ENCODE results near the gene MISP. TPM values are rescaled to one million over a fixed set of nuclear protein-coding genes. Genes with fewer than 3 reads are reported as not detected.

Gene MISP
- total RNA-seq, 4 donors from 2014 or later = not detected

DNA sequence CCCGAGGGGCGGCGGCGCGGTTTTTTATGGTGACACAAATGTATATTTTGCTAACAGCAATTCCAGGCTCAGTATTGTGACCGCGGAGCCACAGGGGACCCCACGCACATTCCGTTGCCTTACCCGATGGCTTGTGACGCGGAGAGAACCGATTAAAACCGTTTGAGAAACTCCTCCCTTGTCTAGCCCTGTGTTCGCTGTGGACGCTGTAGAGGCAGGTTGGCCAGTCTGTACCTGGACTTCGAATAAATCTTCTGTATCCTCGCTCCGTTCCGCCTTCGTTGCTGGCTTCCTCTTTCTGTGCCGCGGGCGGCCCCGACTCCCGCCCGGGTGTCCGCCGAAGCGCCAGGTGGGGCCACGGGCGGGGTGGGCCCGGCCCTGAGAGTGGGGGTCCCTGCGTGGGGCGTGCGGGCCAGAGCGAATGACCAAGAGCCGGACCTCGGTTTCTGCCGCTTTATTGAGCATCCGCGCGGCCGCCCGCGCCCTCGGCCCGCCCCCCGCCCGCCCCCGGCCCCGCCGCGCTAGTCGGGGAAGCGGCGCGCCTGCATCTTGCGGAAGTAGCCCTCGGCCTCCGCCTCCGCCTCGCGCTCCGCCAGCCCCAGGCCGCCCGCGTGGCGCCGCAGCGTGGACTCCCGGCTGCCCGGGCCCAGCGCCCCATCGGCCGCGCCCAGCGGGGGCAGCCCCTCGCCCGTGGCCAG is 61.3 kb downstream of the MISP start:
- TF ChIP-seq, protein P1, sequence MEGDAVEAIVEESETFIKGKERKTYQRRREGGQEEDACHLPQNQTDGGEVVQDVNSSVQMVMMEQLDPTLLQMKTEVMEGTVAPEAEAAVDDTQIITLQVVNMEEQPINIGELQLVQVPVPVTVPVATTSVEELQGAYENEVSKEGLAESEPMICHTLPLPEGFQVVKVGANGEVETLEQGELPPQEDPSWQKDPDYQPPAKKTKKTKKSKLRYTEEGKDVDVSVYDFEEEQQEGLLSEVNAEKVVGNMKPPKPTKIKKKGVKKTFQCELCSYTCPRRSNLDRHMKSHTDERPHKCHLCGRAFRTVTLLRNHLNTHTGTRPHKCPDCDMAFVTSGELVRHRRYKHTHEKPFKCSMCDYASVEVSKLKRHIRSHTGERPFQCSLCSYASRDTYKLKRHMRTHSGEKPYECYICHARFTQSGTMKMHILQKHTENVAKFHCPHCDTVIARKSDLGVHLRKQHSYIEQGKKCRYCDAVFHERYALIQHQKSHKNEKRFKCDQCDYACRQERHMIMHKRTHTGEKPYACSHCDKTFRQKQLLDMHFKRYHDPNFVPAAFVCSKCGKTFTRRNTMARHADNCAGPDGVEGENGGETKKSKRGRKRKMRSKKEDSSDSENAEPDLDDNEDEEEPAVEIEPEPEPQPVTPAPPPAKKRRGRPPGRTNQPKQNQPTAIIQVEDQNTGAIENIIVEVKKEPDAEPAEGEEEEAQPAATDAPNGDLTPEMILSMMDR (IDR thresholded peaks at IDR 0.05; ENCODE audit: low read depth) = no peak

DNA sequence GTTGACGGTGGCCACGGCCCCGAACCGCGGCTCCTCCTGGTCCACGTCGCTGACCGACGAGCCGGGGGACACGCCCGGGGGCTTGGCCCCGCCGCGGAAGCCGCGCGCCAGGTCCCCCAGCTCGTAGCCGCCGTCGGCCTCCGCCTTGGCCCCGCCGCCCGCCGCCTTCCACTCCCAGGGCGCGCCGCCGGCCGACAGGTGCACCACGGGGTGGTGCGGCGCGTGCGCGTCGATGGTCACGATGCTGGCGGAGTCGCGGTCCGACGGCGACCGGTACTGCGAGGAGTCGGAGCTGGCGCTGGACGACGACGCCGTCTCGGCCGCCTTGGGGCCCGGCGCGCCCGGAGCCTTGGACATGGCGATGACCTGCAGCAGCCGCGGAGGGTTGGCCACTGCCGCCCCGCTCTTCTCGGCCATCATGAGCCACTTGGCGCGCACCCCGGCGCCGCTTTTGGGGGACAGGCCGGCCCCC is 61.9 kb downstream of the MISP start:
- TF ChIP-seq, protein P1 (IDR thresholded peaks at IDR 0.05; ENCODE audit: low read depth) = no peak

DNA sequence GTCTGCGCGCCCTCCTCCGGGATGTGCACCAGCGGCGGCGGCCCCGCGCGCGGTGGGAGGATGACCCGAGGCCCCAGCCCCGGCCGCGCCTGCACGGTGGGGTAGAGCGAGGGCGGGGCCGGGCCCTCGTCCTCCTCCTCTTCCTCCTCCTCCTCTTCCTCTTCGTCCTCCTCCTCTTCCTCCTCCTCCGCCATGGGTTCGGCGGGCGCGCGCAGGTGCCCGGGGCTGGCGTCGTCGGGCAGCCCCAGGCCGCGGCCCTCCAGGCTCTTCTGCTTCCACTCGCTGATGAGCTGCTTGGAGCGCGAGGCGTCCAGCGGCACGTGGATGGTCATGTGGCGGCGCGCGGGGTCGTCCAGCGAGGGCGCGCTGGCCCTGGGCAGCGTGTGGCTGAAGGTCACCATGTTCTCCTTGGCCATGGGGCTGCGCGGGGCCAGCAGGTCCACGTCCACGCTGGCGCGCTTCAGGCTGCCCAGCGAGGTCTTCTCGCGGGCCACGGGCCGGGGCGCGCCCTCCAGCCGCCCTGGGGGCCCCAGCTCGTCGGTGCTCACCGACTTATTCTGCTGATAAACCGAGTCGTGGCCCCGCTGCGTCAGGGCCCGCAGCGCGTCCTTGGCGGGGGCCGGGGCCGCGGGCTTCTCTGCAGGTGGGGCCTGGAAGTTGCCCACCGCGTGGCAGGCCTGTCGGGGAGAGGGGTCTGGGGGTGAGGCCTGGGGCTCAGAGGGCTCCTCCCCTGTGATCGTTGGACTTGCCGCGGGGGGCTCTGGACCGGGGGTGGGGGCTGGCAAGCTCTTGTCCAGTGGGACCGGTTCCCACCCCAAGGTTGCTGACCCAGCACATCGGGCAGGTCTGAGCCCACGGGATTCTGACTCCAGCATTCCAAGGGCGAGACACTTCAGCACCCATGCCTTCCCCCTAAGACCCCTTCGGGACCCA is 62.6 kb downstream of the MISP start:
- TF ChIP-seq, protein P1 (IDR thresholded peaks at IDR 0.05; ENCODE audit: low read depth) = no peak

Small RNAs within 50 kb of the gene (small RNA-seq; reads per million reads assigned to genes)
- not detected for gene MIR3187

Other genes with a start within 250 kb of the MISP start
- 10 to 100 TPM in 3 of 4 donors, 1 to 10 TPM in 1; 9.1 to 54.1 (median 41.5) TPM for gene TPGS1, start 243.6 kb upstream of the MISP start, total RNA-seq
- gene CDC34, start 219.4 kb upstream of the MISP start, total RNA-seq = 10 to 100 TPM; 25.8 to 81.2 (median 42.4) TPM
- under 1 TPM in 1 of 4 donors, not detected in 3; 0.88 TPM for gene GZMM, start 207.1 kb upstream of the MISP start, total RNA-seq
- 100 to 1,000 TPM; 313 to 793 (median 445) TPM for gene BSG, start 178.5 kb upstream of the MISP start, total RNA-seq
- gene HCN2, start 161.2 kb upstream of the MISP start, total RNA-seq = not detected
- gene POLRMT, start 117.6 kb upstream of the MISP start, total RNA-seq = 10 to 100 TPM; 11.9 to 41.4 (median 14.7) TPM
- gene FGF22, start 111.2 kb upstream of the MISP start, total RNA-seq = 1 to 10 TPM in 2 of 4 donors, not detected in 2; 1.3 to 2.2 TPM
- gene RNF126, start 87.9 kb upstream of the MISP start, total RNA-seq = 10 to 100 TPM; 23.3 to 85.9 (median 31.1) TPM
- 100 to 1,000 TPM in 2 of 4 donors, 10 to 100 TPM in 2; 54.5 to 124 (median 91.4) TPM for gene FSTL3, start 74.7 kb upstream of the MISP start, total RNA-seq
- gene PRSS57, start 55.7 kb upstream of the MISP start, total RNA-seq = not detected
- 100 to 1,000 TPM in 1 of 4 donors, 10 to 100 TPM in 3; 57.1 to 228 (median 77.4) TPM for gene PALM, start 42.2 kb upstream of the MISP start, total RNA-seq
- gene PTBP1, start 46.3 kb downstream of the MISP start, total RNA-seq = 100 to 1,000 TPM in 1 of 4 donors, 10 to 100 TPM in 3; 77.5 to 108 (median 87.8) TPM
- not detected for gene PLPPR3, start 70.8 kb downstream of the MISP start, total RNA-seq
- gene AZU1, start 76.7 kb downstream of the MISP start, total RNA-seq = under 1 TPM in 1 of 4 donors, not detected in 3; 0.68 TPM
- not detected for gene PRTN3, start 89.9 kb downstream of the MISP start, total RNA-seq
- gene ELANE, start 101.2 kb downstream of the MISP start, total RNA-seq = 1 to 10 TPM in 2 of 4 donors, not detected in 2; 2.4 to 2.8 TPM
- 1,000 to 10,000 TPM; 1,847 to 6,869 (median 2,488) TPM for gene CFD, start 108.6 kb downstream of the MISP start, total RNA-seq
- 10 to 100 TPM; 18.4 to 38.4 (median 19.2) TPM for gene MED16, start 142.1 kb downstream of the MISP start, total RNA-seq
- not detected for gene RNU6-9, start 142.4 kb downstream of the MISP start, total RNA-seq
- gene R3HDM4, start 162.1 kb downstream of the MISP start, total RNA-seq = 10 to 100 TPM; 24.1 to 37.3 (median 26.8) TPM
- gene KISS1R, start 166.2 kb downstream of the MISP start, total RNA-seq = not detected
- gene ARID3A, start 174.9 kb downstream of the MISP start, total RNA-seq = 10 to 100 TPM in 2 of 4 donors, 1 to 10 TPM in 2; 5.5 to 13.9 (median 9.2) TPM
- 10 to 100 TPM; 18.9 to 58.6 (median 30.7) TPM for gene WDR18, start 233.2 kb downstream of the MISP start, total RNA-seq
- gene GRIN3B, start 249.3 kb downstream of the MISP start, total RNA-seq = not detected

All from subcutaneous adipose tissue (tissue), 4 donors.